ENCODE results near the gene ATG7. TPM values are rescaled to one million over a fixed set of nuclear protein-coding genes. Genes with fewer than 3 reads are reported as not detected.

ATG7 gene
- total RNA-seq, 1 donor: 92.4 TPM

DNA sequence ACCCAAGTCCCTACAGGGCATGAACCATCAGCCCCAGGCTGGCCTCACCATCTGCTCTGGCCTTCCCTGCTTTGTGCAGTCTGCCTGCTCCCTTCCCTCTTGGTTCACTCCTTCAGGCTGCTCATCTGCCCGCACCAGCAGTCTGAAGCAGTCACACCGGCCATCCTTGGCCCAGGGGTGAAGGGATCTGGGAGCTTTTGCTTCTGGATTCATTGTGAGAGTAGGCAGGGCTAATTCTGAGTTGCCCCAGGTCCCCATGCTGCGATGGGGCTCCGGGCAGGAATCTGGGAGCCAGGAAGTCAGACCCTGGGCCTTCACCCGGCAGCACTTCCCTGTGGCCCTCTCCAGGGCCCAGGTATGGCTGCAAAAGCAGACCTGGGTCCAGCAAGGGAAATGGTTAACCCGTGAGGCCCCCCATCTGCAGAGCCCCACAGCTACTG is 271.8 kb downstream of the ATG7 start:
- peaks cover 28% of the 10 kb centered on the region for H3K4me1 ChIP-seq (ENCODE audit: insufficient read depth, low read length)
- no peak overlapping the region for H3K4me3 ChIP-seq (ENCODE audit: low read length)
- H3K27me3 ChIP-seq (ENCODE audit: insufficient read depth, low read length): no peaks in the 10 kb centered on the region
- H3K9me3 ChIP-seq (ENCODE audit: low read depth, low read length): no peaks in the 10 kb centered on the region

DNA sequence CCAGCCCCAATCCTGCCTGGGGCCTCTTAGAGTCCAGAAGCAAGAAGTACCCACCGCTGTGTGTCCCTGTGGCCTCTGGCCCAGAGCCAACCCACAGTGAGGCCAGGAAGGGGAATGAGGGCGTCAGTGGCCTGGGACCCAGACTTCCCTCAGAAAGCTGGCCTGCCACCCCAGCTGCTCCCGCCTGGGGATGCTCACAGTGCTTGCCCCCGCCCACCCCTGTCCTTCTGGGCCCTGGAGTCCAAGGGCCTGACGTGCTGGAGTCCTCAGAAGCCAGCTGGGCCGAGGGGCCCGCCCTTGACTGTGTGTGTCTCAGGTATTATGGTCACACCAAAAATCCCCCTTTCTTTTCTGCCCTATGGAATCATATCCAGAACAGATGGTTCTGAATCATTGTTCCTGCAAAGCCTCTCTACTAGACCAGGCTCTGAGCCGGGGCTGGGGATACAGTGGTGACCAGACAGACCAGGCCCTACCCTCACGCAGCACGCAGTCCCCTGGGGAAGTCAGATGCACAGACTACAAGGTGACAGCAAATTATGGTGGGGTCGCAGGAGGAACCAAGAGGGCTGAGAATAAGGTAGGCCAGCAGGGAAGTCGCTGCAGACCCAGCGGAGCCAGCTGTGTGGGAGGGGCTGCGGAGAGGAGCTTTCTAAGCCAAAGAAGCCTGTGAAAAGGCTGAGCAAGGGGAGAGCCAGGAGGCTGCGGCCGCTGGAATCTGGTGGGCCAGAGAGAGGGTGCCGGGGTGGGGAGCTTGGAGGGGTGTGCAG is 272.4 kb downstream of the ATG7 start:
- H3K9me3 ChIP-seq (ENCODE audit: low read depth, low read length): no peaks in the 10 kb centered on the region

DNA sequence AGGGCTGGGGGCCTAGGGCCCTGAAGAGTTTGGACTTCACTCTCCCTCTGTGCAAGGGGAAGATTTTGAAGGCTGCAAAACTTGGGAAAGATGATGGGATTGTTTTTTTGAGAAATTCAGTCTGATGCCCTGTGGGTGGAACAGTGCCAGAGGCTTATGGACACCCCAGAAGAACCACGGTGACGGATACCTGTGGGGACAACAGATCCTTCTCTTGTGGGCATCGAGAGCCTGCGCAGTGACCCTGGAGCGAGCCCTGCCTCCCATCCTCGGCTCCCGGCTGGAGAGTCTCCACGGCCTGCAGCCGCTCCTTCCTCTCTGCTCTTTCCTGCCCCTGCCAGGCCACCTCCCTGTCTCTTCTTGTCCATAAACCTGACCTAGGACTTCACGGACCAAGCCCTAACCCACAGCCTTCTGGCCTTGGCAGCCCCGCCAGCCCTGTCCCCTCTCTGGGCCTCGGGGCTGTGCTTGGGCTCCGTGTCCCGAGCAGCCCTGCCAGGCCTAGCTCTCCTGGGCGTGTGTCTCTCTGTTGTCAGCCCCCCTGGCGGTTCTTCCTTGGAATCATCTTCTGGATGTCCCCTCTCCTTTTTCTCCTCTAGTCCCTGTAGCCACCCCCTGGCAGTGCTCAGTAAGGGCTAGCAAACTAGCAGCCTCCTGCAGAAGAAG is 273.1 kb downstream of the ATG7 start:
- Histone ChIP-seq H3K4me1 (ENCODE audit: insufficient read depth, low read length) (peaks cover 28% of the 10 kb centered on the region), H3K9me3 (ENCODE audit: low read depth, low read length) (no peaks in the 10 kb centered on the region), H3K27me3 (ENCODE audit: insufficient read depth, low read length) (no peaks in the 10 kb centered on the region), H3K4me3 (ENCODE audit: low read length) (no peak overlapping the region)

More for the DNA sequence above, 272.4 kb downstream of the ATG7 start:
- no peaks in the 10 kb centered on the region for H3K27me3 ChIP-seq (ENCODE audit: insufficient read depth, low read length)
- no peak overlapping the region for H3K4me3 ChIP-seq (ENCODE audit: low read length)
- H3K4me1 ChIP-seq (ENCODE audit: insufficient read depth, low read length): peaks cover 28% of the 10 kb centered on the region

DNA sequence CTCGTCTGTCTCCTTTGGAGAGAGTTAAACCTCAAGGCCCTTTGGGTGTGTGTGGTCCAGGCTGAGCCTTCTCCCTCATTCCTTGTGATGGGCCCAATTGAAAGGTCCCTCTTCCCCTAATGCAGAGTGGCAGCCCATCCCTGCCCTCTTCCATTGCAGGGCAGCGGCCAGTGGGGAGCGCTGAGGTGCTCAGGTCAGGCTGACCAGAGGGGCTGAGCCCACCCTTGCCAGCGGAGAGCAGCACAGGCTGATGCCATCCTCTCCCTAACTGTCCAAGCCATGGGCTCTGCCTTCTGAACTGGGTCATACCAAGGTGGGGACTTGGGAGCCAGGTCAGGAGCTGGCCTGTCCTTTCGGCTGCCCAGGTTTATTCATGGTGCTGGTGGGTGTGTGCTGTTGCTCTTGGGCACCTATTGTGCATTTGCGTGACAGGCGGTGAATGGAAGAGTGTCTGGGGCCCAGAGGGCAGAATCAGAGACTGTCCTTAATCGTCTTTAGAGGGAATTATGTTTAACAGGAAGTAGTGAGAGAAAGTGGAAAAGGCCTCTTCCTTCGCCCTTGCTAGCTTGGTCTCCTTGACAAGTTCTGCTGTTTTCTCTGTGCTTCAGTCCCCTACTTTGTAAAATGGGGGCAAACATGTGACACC is 274.6 kb downstream of the ATG7 start:
- Histone ChIP-seq H3K4me1 (ENCODE audit: insufficient read depth, low read length) (peaks cover 33% of the 10 kb centered on the region), H3K27me3 (ENCODE audit: insufficient read depth, low read length) (no peaks in the 10 kb centered on the region), H3K9me3 (ENCODE audit: low read depth, low read length) (no peaks in the 10 kb centered on the region), H3K4me3 (ENCODE audit: low read length) (no peak overlapping the region)

DNA sequence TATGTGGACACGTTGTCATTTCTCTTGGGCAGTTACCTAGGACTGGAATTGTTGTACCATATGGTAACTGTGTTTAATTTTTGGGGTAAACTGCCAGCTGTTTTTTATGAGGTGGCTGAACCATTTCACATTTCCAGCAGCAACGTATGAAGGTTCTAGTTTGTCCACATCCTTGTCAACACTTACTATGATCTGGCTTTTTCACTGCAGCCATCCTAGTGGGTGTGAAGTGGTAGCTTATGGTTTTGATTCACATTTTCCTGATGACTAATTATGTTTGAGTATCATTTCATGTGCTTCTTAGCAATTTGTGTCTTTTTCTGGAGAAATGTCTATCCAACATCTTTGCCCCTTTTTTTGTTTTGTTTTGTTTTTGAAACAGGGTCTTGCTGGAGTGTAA is 275.3 kb downstream of the ATG7 start:
- Histone ChIP-seq H3K27me3 (ENCODE audit: insufficient read depth, low read length) (no peaks in the 10 kb centered on the region), H3K9me3 (ENCODE audit: low read depth, low read length) (no peaks in the 10 kb centered on the region), H3K4me3 (ENCODE audit: low read length) (no peak overlapping the region), H3K4me1 (ENCODE audit: insufficient read depth, low read length) (peaks cover 33% of the 10 kb centered on the region)

DNA sequence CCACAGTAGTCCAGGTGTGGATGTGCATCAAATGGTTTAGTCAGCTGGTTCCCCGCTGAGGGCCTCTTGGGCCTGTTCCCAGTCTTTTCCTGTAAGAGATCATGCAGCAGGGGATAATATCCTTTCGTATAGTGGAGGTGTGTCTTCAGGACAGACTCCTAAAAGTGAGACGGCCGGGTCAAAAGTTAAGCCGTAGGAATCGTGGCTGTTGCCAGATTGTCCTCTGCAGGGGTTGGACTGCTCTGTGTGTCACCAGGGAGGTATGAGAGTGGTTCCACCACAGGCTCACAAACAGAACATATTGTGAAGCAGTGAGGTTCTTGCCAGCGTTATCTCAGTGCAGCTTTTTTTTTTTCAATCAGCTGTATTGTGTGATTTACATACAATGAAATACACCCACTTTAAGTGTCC is 276.5 kb downstream of the ATG7 start:
- Histone ChIP-seq H3K9me3 (ENCODE audit: low read depth, low read length) (no peaks in the 10 kb centered on the region), H3K4me3 (ENCODE audit: low read length) (no peak overlapping the region), H3K4me1 (ENCODE audit: insufficient read depth, low read length) (peaks cover 31% of the 10 kb centered on the region), H3K27me3 (ENCODE audit: insufficient read depth, low read length) (no peaks in the 10 kb centered on the region)

DNA sequence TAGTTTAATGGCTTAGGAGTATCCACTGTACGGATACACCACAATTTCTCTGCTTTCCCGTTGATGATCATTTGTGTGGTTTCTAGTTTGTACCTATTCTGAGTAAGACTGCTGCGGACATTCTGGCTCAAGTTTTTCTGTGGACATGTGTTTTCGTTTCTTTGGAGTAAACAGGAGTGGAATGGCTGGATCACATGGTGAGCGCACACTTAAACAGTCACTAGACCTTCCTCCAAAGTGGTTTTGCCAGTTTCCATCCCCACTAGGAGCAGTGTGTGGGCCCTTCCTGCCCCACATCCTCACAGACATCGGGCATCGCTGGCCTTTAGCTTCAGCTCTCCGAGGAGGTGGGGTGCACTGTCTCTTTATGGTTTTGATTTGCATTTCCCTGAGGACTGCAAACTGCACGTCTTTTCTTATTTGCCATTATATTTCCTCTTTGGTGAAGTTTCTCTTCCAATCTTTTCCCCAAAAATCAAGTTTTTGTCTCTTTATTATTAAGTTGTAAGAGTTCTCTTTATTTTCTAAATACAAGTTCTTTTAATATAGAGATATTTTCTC is 277.5 kb downstream of the ATG7 start:
- Histone ChIP-seq H3K4me1 (ENCODE audit: insufficient read depth, low read length) (peaks cover 25% of the 10 kb centered on the region), H3K9me3 (ENCODE audit: low read depth, low read length) (no peaks in the 10 kb centered on the region), H3K4me3 (ENCODE audit: low read length) (no peak overlapping the region), H3K27me3 (ENCODE audit: insufficient read depth, low read length) (no peaks in the 10 kb centered on the region)

DNA sequence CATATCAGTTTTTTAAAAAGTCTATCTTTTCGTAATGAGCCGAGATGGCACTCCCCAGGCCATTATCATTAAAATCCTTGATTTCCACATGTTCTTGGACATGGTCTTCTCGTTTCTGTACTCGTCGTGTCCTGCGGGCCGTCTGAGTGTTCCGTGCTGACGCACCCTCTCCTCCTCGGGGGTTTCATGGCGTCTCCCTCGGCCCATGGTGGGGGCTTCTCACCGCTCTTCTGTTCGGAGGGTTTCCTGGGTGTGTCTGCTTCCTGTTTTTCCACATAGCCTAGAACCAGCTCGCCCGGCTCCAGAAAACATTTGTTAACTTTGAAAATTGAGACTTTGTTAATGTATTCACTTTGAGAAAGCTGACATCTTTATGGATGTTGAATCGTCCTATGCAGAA is 278.8 kb downstream of the ATG7 start:
- no peaks in the 10 kb centered on the region for H3K27me3 ChIP-seq (ENCODE audit: insufficient read depth, low read length)
- no peaks in the 10 kb centered on the region for H3K9me3 ChIP-seq (ENCODE audit: low read depth, low read length)
- H3K4me3 ChIP-seq (ENCODE audit: low read length): no peak overlapping the region
- H3K4me1 ChIP-seq (ENCODE audit: insufficient read depth, low read length): peaks cover 15% of the 10 kb centered on the region

DNA sequence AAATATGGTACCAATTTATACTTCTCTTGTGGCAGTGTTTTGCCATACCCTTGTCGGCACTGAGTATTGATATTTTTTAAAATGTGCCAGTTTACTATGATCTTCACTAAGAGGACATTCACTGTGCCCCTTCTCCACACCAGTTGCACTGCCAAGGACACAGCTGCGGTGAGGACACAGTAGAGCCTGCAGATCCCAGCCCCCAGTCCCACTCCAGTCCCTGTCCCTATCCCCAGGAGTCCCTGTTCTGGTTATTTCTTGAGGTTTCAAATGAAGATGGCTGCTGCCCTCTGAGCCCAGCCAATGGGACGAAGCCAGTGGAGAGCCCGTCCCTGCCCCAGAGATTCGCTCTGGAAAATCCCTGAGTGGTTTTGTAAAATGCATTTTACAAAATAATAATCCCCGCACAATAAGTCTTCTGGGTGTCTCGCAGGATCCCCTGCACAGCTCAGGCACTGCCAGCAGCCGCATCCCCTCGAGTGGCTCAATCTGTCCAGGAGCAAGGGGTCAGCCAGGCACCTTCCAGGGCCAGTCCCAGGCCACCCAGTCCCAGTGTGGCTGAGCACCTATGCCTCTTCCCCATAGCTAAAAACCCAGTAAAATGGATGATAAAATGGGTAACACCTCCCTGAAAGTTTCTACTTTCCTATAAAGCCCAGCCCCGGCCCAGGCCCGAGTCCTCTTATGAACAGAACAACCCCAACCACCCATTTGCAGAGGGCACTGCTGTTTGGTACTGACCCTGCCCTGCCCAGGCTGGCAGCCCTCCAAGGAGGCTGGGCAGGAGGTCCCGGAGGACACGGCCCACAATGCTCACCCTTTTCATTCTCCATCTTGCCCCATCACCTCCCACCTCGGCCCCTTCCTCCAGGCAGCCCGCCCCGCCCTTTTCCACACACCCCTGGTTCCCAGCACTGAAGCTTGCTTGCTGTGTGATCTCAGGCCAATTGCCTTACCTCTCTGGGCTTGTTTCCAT is 280.4 kb downstream of the ATG7 start:
- Histone ChIP-seq H3K27me3 (ENCODE audit: insufficient read depth, low read length) (no peaks in the 10 kb centered on the region), H3K4me1 (ENCODE audit: insufficient read depth, low read length) (peaks cover 4% of the 10 kb centered on the region), H3K4me3 (ENCODE audit: low read length) (no peak overlapping the region), H3K9me3 (ENCODE audit: low read depth, low read length) (no peaks in the 10 kb centered on the region)

DNA sequence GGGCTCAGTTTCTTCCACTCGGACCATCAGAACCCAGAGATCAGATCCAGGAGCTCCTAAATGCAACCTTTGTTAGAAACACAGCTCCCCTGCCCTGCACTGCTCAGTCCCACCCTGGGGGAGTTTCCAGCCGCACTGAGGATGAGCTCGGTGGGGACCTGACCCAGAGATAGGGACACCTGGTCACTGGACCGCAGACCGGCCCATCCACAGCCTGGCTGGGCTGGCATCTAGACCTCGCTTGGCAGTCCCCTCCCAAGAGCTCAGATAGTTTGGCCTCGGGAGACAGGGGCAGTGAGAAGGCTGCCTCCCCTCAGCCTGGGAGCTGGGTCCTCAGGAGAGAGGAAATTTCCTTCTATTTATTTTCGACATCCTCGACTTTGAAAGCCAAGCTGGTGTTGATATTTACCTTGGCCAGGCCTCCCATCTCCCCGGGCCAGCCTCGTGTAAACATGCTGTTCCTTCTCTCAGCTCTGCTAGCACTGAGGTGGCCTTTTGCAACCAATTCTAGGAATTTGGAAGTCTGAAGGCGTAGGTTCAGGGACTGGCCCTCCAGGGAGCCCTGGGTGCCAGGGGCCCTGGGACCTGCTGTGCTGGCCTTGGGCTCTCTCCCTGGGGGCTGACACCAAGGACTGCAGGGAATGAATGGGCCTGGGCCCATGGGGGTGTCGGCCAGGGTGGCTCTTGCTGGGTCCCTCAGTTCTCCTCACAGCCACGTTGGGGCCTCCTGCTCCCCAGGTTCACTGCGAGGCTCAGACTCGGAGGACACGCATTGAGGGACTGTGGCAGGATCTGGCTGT is 281.4 kb downstream of the ATG7 start:
- no peaks in the 10 kb centered on the region for H3K27me3 ChIP-seq (ENCODE audit: insufficient read depth, low read length)
- H3K4me1 ChIP-seq (ENCODE audit: insufficient read depth, low read length): peaks cover 4% of the 10 kb centered on the region
- H3K9me3 ChIP-seq (ENCODE audit: low read depth, low read length): no peaks in the 10 kb centered on the region
- H3K4me3 ChIP-seq (ENCODE audit: low read length): no peak overlapping the region

DNA sequence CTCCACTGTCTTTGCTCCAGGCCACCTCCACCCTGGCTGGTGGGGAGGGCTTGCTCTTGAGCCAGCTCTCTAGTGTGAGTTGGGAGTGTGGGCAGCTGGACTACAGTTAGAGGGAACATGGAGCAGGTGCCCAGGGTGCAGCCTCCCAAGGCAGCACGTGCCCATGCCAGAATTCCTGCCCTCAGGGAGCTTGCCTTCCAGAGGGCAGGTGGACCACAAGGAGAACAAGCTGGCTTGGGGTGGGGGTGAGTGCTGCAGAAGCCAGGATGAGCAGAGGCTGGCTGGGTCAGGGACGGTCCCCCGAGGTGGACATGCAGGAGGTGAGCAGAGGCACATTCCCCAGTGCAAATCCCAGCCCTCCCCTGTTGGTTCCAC is 282.0 kb downstream of the ATG7 start:
- Histone ChIP-seq H3K27me3 (ENCODE audit: insufficient read depth, low read length) (no peaks in the 10 kb centered on the region), H3K4me1 (ENCODE audit: insufficient read depth, low read length) (peaks cover 4% of the 10 kb centered on the region), H3K4me3 (ENCODE audit: low read length) (no peak overlapping the region), H3K9me3 (ENCODE audit: low read depth, low read length) (no peaks in the 10 kb centered on the region)

DNA sequence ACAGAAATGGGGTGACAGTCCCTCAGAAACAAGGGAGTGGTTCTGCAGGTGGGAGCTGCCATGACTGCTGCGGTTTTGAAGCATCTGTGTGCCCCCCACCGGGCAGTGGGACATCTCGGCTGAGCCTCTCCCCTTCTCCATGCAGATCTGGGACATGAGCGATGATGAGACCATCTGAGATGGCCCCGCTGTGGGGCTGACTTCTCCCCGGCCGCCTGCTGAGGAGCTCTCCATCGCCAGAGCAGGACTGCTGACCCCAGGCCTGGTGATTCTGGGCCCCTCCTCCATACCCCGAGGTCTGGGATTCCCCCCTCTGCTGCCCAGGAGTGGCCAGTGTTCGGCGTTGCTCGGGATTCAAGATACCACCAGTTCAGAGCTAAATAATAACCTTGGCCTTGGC is 282.5 kb downstream of the ATG7 start:
- H3K4me3 ChIP-seq (ENCODE audit: low read length): no peak overlapping the region
- no peaks in the 10 kb centered on the region for H3K9me3 ChIP-seq (ENCODE audit: low read depth, low read length)
- no peaks in the 10 kb centered on the region for H3K27me3 ChIP-seq (ENCODE audit: insufficient read depth, low read length)
- peaks cover 4% of the 10 kb centered on the region for H3K4me1 ChIP-seq (ENCODE audit: insufficient read depth, low read length)

DNA sequence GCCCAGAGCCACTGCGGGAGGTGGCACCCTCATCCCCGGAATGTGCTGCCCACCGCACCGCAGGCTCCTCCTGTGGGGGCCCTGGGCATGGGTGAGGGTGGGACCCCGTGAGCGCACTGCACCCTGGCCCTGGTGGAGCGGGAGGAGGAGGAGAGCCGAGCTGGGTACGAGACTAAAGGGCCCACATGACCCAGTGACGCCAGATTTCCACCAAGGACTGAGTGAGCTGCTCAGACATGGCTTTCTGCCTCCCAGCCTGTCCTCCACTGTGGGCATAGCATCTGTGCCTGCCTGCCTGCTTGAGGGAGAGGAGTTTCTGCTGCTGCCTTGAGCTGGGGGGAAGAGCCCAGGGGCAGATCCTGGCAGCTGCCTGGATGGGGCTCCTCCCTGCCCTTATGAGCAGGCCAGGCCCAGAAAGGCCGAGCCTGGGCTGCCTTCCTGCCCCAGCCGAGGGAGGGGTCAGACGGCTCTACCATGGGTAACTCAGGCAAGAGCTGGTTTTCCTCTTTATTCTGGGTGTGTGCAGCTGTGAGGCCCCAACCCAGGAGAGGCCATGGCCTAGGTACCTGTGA is 283.1 kb downstream of the ATG7 start:
- Histone ChIP-seq H3K4me1 (ENCODE audit: insufficient read depth, low read length) (peaks cover 4% of the 10 kb centered on the region), H3K9me3 (ENCODE audit: low read depth, low read length) (no peaks in the 10 kb centered on the region), H3K4me3 (ENCODE audit: low read length) (no peak overlapping the region), H3K27me3 (ENCODE audit: insufficient read depth, low read length) (no peaks in the 10 kb centered on the region)

All from mononuclear cell (primary cell).